DOHH2 (cell line): ENCODE measurements around the gene APOBEC3B.

ENCODE experiments used
- CTCF ChIP-seq: fragments of 200-600 bp; sonication (generic); IDR thresholded peaks from one replicate; pipeline ENCODE4 v1.5.1; 2014; ENCODE audit warnings: antibody characterized with exemption, mild to moderate bottlenecking, low read depth, low read length; ENCODE audit not compliant: poor library complexity, severe bottlenecking
- EZH2phosphoT487 ChIP-seq: fragments of 200-600 bp; sonication (generic); IDR thresholded peaks from 2 replicates; pipeline ENCODE4 v1.6.1; 2017; ENCODE audit warnings: borderline replicate concordance, mild to moderate bottlenecking, antibody characterized with exemption, low read length, moderate library complexity, mixed read lengths

GRCh38 chr22:39013942-39014722, 32.0 kb downstream of the APOBEC3B start, which contains the start of gene APOBEC3C:
- TF ChIP-seq CTCF (no peak), EZH2phosphoT487 (no peak)
